HG03045 (cell line): Measurements from ENCODE around the gene TSC2.
"Not testable (repeated sequence)": the region's sequence is repeated elsewhere in the genome, so short reads cannot be mapped to it uniquely, and the experiment has no call there.

Source experiments
- ATAC-seq: cut with Tn5 transposase; IDR thresholded peaks from one replicate; pipeline ENCODE4 v1.9.1; 2021; ENCODE audit warnings: mild to moderate bottlenecking, moderate library complexity; ENCODE audit not compliant: unreplicated experiment

TSC2 gene

GRCh38 chr16:2009791-2010510, 37.8 kb upstream of the TSC2 start, which contains the start of gene ZNF598:
TSS of gene ZNF598 (minus strand) at chr16:2009821.
- peak; percentile 81 for ATAC-seq

- ATAC-seq: not testable (repeated sequence)
These were observed 36.1 kb upstream of the TSC2 start for GRCh38 chr16:2011726-2012125.

GRCh38 chr16:2013527-2013926, 34.3 kb upstream of the TSC2 start:
- ATAC-seq: no peak

- ATAC-seq: no peak
These were observed 32.5 kb upstream of the TSC2 start for GRCh38 chr16:2015117-2015946.

- ATAC-seq: no peak
These were observed 31.9 kb upstream of the TSC2 start for GRCh38 chr16:2015947-2016208.

GRCh38 chr16:2016407-2016922, 31.3 kb upstream of the TSC2 start:
- ATAC-seq: no peak

GRCh38 chr16:2019518-2019920, 28.3 kb upstream of the TSC2 start, which contains the start of gene NPW:
TSS of gene NPW (plus strand) at chr16:2019785.
- no peak for ATAC-seq

- no peak for ATAC-seq
These were observed 27.6 kb upstream of the TSC2 start for GRCh38 chr16:2019921-2020831.

- peak; percentile 4 for ATAC-seq
These were observed 25.1 kb upstream of the TSC2 start for GRCh38 chr16:2022723-2023091.

GRCh38 chr16:2023092-2024031, 24.4 kb upstream of the TSC2 start:
- ATAC-seq: peak; percentile 73

GRCh38 chr16:2024032-2024420, 23.8 kb upstream of the TSC2 start:
- ATAC-seq: no peak

GRCh38 chr16:2025251-2025650, 22.5 kb upstream of the TSC2 start:
- ATAC-seq: no peak

GRCh38 chr16:2025878-2026460, 21.8 kb upstream of the TSC2 start:
- no peak for ATAC-seq

- no peak for ATAC-seq
These were observed 21.2 kb upstream of the TSC2 start, which contains the start of gene NHERF2 for GRCh38 chr16:2026461-2027023. TSS of gene NHERF2 (plus strand) at chr16:2026902. CDS start at chr16:2027006, 104 bp downstream.

GRCh38 chr16:2027024-2028010, 20.5 kb upstream of the TSC2 start:
- ATAC-seq: no peak

GRCh38 chr16:2028146-2028545, 19.6 kb upstream of the TSC2 start:
- no peak for ATAC-seq

- no peak for ATAC-seq
These were observed 19.1 kb upstream of the TSC2 start for GRCh38 chr16:2028620-2029220.

- no peak for ATAC-seq
These were observed 18.4 kb upstream of the TSC2 start for GRCh38 chr16:2029350-2029749.
